Neuronal stem cell (in vitro differentiated cells): ENCODE results near the gene MLKL.

Experiments
- DNase-seq: peaks from one replicate; pipeline ENCODE4 v3.0.0-alpha.2; 2013; ENCODE audit warnings: low spot score
- H2AFZ ChIP-seq: one replicate; pipeline ENCODE4 v1.6.1; 2013; ENCODE audit warnings: mild to moderate bottlenecking, low read length, inconsistent platforms
- H2AK5ac ChIP-seq: 2 replicates; pipeline ENCODE4 v1.6.1; 2013; ENCODE audit warnings: low read depth, mild to moderate bottlenecking, inconsistent platforms, low read length, moderate library complexity, mixed read lengths
- H2BK120ac ChIP-seq: 2 replicates; pipeline ENCODE4 v1.6.1; 2013; ENCODE audit warnings: low read depth, mild to moderate bottlenecking, inconsistent platforms, low read length, moderate library complexity, mixed read lengths
- H2BK12ac ChIP-seq: one replicate; pipeline ENCODE4 v1.6.1; 2013; ENCODE audit warnings: low read length, inconsistent platforms
- H2BK15ac ChIP-seq: 2 replicates; pipeline ENCODE4 v1.6.1; 2013; ENCODE audit warnings: mild to moderate bottlenecking, low read length, inconsistent platforms, mixed read lengths
- H2BK5ac ChIP-seq: one replicate; pipeline ENCODE4 v1.6.1; 2013; ENCODE audit warnings: inconsistent platforms, mild to moderate bottlenecking, low read length, moderate library complexity
- H3K14ac ChIP-seq: one replicate; pipeline ENCODE4 v1.6.1; 2013; ENCODE audit warnings: low read length, inconsistent platforms
- H3K18ac ChIP-seq: 2 replicates; pipeline ENCODE4 v1.6.1; 2013; ENCODE audit warnings: low read length, inconsistent platforms
- H3K23ac ChIP-seq: 2 replicates; pipeline ENCODE4 v1.6.1; 2013; ENCODE audit warnings: low read depth, mild to moderate bottlenecking, mixed read lengths, low read length, inconsistent platforms; ENCODE audit not compliant: poor library complexity
- H3K27ac ChIP-seq: replicated peaks from 3 replicates; pipeline ENCODE4 v1.5.1; 2013; ENCODE audit warnings: low read length, inconsistent platforms
- H3K27me3 ChIP-seq, 3 experiments: 2 replicates each; pipeline ENCODE4 v1.6.1; 2013; ENCODE audit warnings: low read length in 3 of 3, mild to moderate bottlenecking in 2 of 3, inconsistent platforms in 1 of 3, low read depth in 1 of 3, mixed read lengths in 1 of 3, moderate library complexity in 1 of 3; ENCODE audit not compliant: control insufficient read depth in 3 of 3, insufficient read depth in 3 of 3
- H3K36me3 ChIP-seq, 2 donors: replicated peaks in 1 of 2; 2 replicates each; pipeline ENCODE4 v1.6.1; 2013; ENCODE audit warnings: low read length in 2 of 2; ENCODE audit not compliant: control insufficient read depth in 2 of 2, insufficient read depth in 2 of 2
- H3K4ac ChIP-seq: 2 replicates; pipeline ENCODE4 v1.6.1; 2013; ENCODE audit warnings: inconsistent platforms, mild to moderate bottlenecking, low read length, moderate library complexity
- H3K4me1 ChIP-seq, 2 donors: 1 replicate in 1 of 2; 2 replicates in 1 of 2; pipeline ENCODE4 v1.6.1; 2013; ENCODE audit warnings: low read length in 2 of 2, low read depth in 1 of 2; ENCODE audit not compliant: control insufficient read depth in 2 of 2, insufficient read depth in 1 of 2
- H3K4me2 ChIP-seq: one replicate; pipeline ENCODE4 v1.6.1; 2013; ENCODE audit warnings: mild to moderate bottlenecking, low read length, inconsistent platforms; ENCODE audit not compliant: insufficient read depth, poor library complexity, severe bottlenecking
- H3K4me3 ChIP-seq, 2 donors: 2 replicates each; pipeline ENCODE4 v1.5.1; 2013; ENCODE audit warnings: low read length in 2 of 2, mild to moderate bottlenecking in 2 of 2, inconsistent platforms in 1 of 2, moderate library complexity in 1 of 2
- H3K79me1 ChIP-seq: one replicate; pipeline ENCODE4 v1.6.1; 2013; ENCODE audit warnings: low read depth, mild to moderate bottlenecking, inconsistent platforms, low read length, moderate library complexity
- H3K9ac ChIP-seq: one replicate; pipeline ENCODE4 v1.6.1; 2013; ENCODE audit warnings: mild to moderate bottlenecking, low read depth, low read length, inconsistent platforms; ENCODE audit not compliant: poor library complexity
- H3K9me3 ChIP-seq, 2 donors: replicated peaks in 1 of 2; 2 replicates each; pipeline versions ENCODE3 to v1.6.1; 2013; ENCODE audit warnings: low read length in 2 of 2, mild to moderate bottlenecking in 2 of 2, inconsistent platforms in 1 of 2, low read depth in 1 of 2, mixed read lengths in 1 of 2, moderate library complexity in 1 of 2; ENCODE audit not compliant: control insufficient read depth in 2 of 2, insufficient read depth in 1 of 2
- H4K8ac ChIP-seq: one replicate; pipeline ENCODE4 v1.6.1; 2013; ENCODE audit warnings: low read depth, mild to moderate bottlenecking, inconsistent platforms, low read length, moderate library complexity
- H4K91ac ChIP-seq: one replicate; pipeline ENCODE4 v1.6.1; 2013; ENCODE audit warnings: low read length, low read depth, mild to moderate bottlenecking, inconsistent platforms; ENCODE audit not compliant: poor library complexity
- WGBS, 2 donors: extraction: QIAGEN DNeasy Blood & Tissue Kit; methylation state at CpG; one replicate each; pipeline ENCODE4 v1.1.7; 2013; ENCODE audit warnings: missing lambda C conversion rate in 2 of 2, mixed read lengths in 1 of 2; ENCODE audit not compliant: insufficient read length in 2 of 2, insufficient replicate concordance in 1 of 2; ENCODE audit errors: extremely low coverage in 2 of 2; 5-methylcytosine and 5-hydroxymethylcytosine counted together

The MLKL gene

GRCh38 chr16:74727903-74728302, 27.2 kb upstream of the MLKL start:
- H2AK5ac ChIP-seq = no peak overlapping the region
- DNase-seq = no peak
- H4K8ac ChIP-seq = no peak overlapping the region
- H3K4me2 ChIP-seq = no peak overlapping the region
- no peak overlapping the region for H2BK12ac ChIP-seq
- H3K9me3 ChIP-seq = peaks cover 7% of the 10 kb centered on the region in 2 donors
- no peak overlapping the region for H4K91ac ChIP-seq
- WGBS, 2 donors = no CpG with 5 or more reads among the region's 4 CpGs
- H3K36me3 ChIP-seq = no peaks in the 10 kb centered on the region
- peaks cover 11 to 14% of the 10 kb centered on the region in 2 donors for H3K4me1 ChIP-seq
- no peak overlapping the region for H3K23ac ChIP-seq
- no peak overlapping the region for H3K14ac ChIP-seq
- no peak overlapping the region for H2BK120ac ChIP-seq
- H3K9ac ChIP-seq = no peak overlapping the region
- no peaks in the 10 kb centered on the region for H3K79me1 ChIP-seq
- H3K4ac ChIP-seq = no peak overlapping the region
- H2AFZ ChIP-seq = no peak overlapping the region
- H3K18ac ChIP-seq = no peak overlapping the region
- no peak overlapping the region for H3K27ac ChIP-seq
- no peak overlapping the region for H2BK15ac ChIP-seq
- H2BK5ac ChIP-seq = no peak overlapping the region
- H3K4me3 ChIP-seq = no peak overlapping the region
- peaks cover 0 to 6% (median 0%) of the 10 kb centered on the region in 3 experiments for H3K27me3 ChIP-seq

DNA sequence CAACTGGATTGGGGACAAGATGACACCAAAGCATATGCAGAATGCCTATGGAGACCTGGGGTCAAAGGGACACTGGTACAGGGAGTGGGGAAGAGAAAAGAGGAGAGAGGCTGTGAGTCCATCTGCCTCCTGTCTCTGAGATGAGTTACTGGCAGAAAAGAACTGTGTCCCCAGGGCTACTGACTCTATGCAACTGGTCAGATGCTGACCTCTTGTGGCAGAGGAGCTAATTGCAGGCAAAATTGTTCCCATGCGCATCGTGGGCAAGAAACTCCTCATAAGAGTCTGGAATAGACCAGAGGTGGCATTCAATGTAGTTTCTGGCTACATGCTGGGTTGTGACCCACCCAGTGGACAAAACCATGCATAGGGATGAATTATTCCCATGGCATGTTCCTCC, 26.1 kb upstream of the MLKL start:
- WGBS, 2 donors = no CpG with 5 or more reads among the region's 2 CpGs
- Histone ChIP-seq H3K36me3 (no peaks in the 10 kb centered on the region), H3K4ac (no peak overlapping the region), H2AK5ac (no peak overlapping the region), H4K91ac (no peak overlapping the region), H2BK120ac (no peak overlapping the region), H3K4me3 (no peak overlapping the region), H3K4me2 (no peak overlapping the region), H3K9me3 (peaks cover 7% of the 10 kb centered on the region in 2 donors), H3K23ac (no peak overlapping the region), H3K14ac (no peak overlapping the region), H3K18ac (no peak overlapping the region), H3K4me1 (peaks cover 11 to 14% of the 10 kb centered on the region in 2 donors), H2BK5ac (no peak overlapping the region), H3K79me1 (no peaks in the 10 kb centered on the region), H3K9ac (no peak overlapping the region), H3K27me3 (peaks cover 0 to 6% (median 0%) of the 10 kb centered on the region in 3 experiments), H4K8ac (no peak overlapping the region), H3K27ac (no peak overlapping the region), H2BK12ac (no peak overlapping the region), H2BK15ac (no peak overlapping the region), H2AFZ (no peak overlapping the region)
- no peak for DNase-seq

DNA sequence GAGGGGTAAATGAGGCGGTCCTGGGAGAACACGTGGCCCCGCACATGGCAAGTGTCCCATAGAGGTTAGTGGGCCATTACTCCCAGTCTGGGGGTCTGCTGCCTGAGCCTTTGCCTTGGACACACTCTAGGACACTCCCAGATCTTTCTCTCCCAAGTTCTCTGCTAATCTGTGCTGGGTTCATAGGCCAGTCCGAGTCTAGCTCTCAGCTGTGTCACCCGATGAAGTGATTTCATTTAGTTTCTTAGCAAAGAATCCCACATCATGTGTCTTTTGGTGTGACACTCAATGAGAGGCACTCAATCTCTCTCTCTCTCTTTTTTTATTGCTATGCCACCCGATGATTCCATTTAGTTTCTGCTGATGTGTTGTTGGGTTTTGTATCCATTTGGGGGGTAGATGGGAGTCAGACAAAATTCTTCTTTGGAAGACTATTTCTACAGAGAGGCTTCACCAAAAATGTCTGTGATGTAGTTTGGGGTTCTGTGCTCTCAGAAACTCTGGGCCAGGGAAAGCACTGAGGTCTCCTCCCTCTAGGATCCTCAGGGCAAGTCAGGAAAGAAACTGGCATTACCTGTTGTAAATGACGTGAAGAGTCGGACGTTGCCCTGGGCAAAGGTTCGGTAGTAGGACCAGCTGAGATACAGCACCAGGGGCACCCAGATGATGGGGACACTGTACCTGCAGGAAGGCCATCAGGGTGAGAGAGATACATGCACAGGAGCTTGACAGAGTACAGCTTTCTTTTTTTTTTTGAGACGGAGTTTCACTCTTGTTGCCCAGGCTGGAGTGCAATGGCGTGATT, 25.2 kb upstream of the MLKL start:
- peaks cover 7% of the 10 kb centered on the region in 2 donors for H3K9me3 ChIP-seq

DNA sequence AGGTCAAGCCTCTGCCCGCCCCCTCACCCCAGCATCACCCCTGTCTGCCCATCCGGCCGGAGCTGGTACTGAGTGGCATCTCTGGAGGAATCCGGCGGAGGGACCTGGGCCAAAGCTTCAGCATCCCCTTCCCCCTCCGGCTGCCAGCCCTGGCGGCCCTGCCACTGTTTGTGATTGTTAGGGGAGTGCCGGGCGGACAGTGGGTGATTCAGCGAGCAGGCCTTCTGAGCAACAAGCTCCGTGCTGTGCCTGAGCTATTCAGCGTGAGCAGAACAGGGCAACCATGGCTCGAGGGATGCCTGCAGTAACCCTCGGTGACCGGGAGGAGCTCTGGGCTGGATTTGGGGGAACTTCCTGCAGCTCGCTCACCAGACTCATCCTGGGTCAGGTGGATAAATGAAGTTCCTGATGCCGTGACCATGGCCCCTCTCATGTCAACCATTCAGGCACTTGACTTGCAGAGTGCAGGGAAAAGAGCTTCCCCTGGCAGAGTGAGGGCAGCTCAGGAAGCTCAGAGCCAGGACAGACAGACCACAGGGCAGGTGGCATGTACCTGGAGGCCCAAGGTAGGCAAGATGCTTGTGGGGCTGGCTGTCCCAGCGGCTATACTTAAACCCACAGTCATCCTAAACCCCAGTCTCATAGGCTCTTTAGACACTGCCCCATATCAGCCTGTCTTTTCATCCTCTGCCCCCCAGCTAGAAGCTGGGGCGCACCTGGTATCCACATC, 24.3 kb upstream of the MLKL start:
- Histone ChIP-seq H3K4me2 (no peak overlapping the region), H4K91ac (no peak overlapping the region), H4K8ac (no peak overlapping the region), H3K23ac (no peak overlapping the region), H3K4ac (no peak overlapping the region), H3K14ac (no peak overlapping the region), H2AFZ (peak overlapping the region; percentile 92), H2BK120ac (peak overlapping the region; percentile 16), H3K36me3 (no peaks in the 10 kb centered on the region), H3K79me1 (no peaks in the 10 kb centered on the region), H2BK5ac (no peak overlapping the region), H2BK12ac (no peak overlapping the region), H3K4me1 (peaks cover 8 to 12% of the 10 kb centered on the region in 2 donors), H3K4me3 (peak overlapping the region in 1 of 2 donors; percentile 11), H3K9ac (peak overlapping the region; percentile 30), H3K27ac (no peak overlapping the region), H2AK5ac (no peak overlapping the region), H3K18ac (peak overlapping the region; percentile 54), H2BK15ac (peak overlapping the region; percentile 6), H3K9me3 (peaks cover 7% of the 10 kb centered on the region in 2 donors), H3K27me3 (peaks cover 0 to 6% (median 3%) of the 10 kb centered on the region in 3 experiments)
- no CpG with 5 or more reads among the region's 19 CpGs for WGBS, 2 donors
- DNase-seq = no peak

More for the DNA sequence above, 25.2 kb upstream of the MLKL start:
- Histone ChIP-seq H2BK5ac (no peak overlapping the region), H3K23ac (no peak overlapping the region), H3K18ac (no peak overlapping the region), H3K14ac (no peak overlapping the region), H3K79me1 (no peaks in the 10 kb centered on the region), H2AFZ (peak overlapping the region; percentile 1), H3K4ac (no peak overlapping the region), H3K4me2 (no peak overlapping the region), H3K4me1 (peaks cover 11 to 14% of the 10 kb centered on the region in 2 donors), H3K27ac (no peak overlapping the region), H4K91ac (no peak overlapping the region), H4K8ac (no peak overlapping the region), H2BK120ac (no peak overlapping the region), H2BK15ac (no peak overlapping the region), H2BK12ac (no peak overlapping the region), H2AK5ac (no peak overlapping the region), H3K27me3 (peaks cover 0 to 6% (median 3%) of the 10 kb centered on the region in 3 experiments), H3K4me3 (peak overlapping the region in 1 of 2 donors; percentile 27), H3K36me3 (no peaks in the 10 kb centered on the region), H3K9ac (no peak overlapping the region)
- no CpG with 5 or more reads among the region's 12 CpGs for WGBS, 2 donors
- DNase-seq = no peak
